Ishikawa (cell line): ENCODE results near the gene PTPRM.

Source experiments
- CREB1 ChIP-seq: IDR thresholded peaks from 2 replicates; pipeline ENCODE4 v1.6.1; 2012; ENCODE audit warnings: low read depth
- MAX ChIP-seq: IDR thresholded peaks from 2 replicates; pipeline ENCODE4 v1.6.1; 2012
- RAD21 ChIP-seq: IDR thresholded peaks from 2 replicates; pipeline ENCODE4 v1.6.1; 2012; ENCODE audit warnings: low read depth
- REST ChIP-seq: IDR thresholded peaks from 2 replicates; pipeline ENCODE4 v1.6.1; 2012; ENCODE audit warnings: low read depth, mild to moderate bottlenecking
- TAF1 ChIP-seq: IDR thresholded peaks from 2 replicates; pipeline ENCODE4 v1.6.1; 2012; ENCODE audit warnings: low read depth, mild to moderate bottlenecking
- TCF12 ChIP-seq: IDR thresholded peaks from 2 replicates; pipeline ENCODE4 v1.6.1; 2012; ENCODE audit warnings: low read depth
- TEAD4 ChIP-seq: IDR thresholded peaks from 2 replicates; pipeline ENCODE4 v1.6.1; 2012
- YY1 ChIP-seq: IDR thresholded peaks from 2 replicates; pipeline ENCODE4 v1.6.1; 2012; ENCODE audit warnings: low read depth

- TF ChIP-seq CREB1: no peak
- no peak for TF ChIP-seq TAF1
- no peak for TF ChIP-seq REST
- no peak for TF ChIP-seq YY1
- TF ChIP-seq TCF12: no peak
- TF ChIP-seq TEAD4: no peak
- no peak for TF ChIP-seq RAD21
- no peak for TF ChIP-seq MAX
Observed at GRCh38 chr18:8349608-8350323, 782.6 kb downstream of the PTPRM start.
